Endodermal cell (in vitro differentiated cells): ENCODE results near the gene HEBP1. TPM values are rescaled to one million over a fixed set of nuclear protein-coding genes. Genes with fewer than 3 reads are reported as not detected.

ENCODE experiments used
- DNase-seq: peaks from one replicate; pipeline ENCODE4 v3.0.0-alpha.2; 2017
- H3K27ac ChIP-seq: 2 replicates; pipeline ENCODE4 v1.5.1; 2013; ENCODE audit warnings: mild to moderate bottlenecking, low read depth, low read length, moderate library complexity
- H3K27me3 ChIP-seq: 2 replicates; pipeline ENCODE4 v1.6.1; 2013; ENCODE audit warnings: mild to moderate bottlenecking, low read length, moderate library complexity; ENCODE audit not compliant: insufficient read depth, control insufficient read depth, poor library complexity, severe bottlenecking
- H3K36me3 ChIP-seq: 2 replicates; pipeline ENCODE4 v1.7.0; 2013; ENCODE audit warnings: mild to moderate bottlenecking, low read length, moderate library complexity; ENCODE audit not compliant: control insufficient read depth, insufficient read depth
- H3K4me1 ChIP-seq: one replicate; pipeline ENCODE4 v1.7.0; 2013; ENCODE audit warnings: low read length; ENCODE audit not compliant: control insufficient read depth, insufficient read depth
- H3K4me3 ChIP-seq: 2 replicates; pipeline ENCODE4 v1.5.1; 2013; ENCODE audit warnings: mild to moderate bottlenecking, low read length, moderate library complexity
- H3K9ac ChIP-seq: 2 replicates; pipeline ENCODE4 v1.6.1; 2013; ENCODE audit warnings: mild to moderate bottlenecking, low read length, moderate library complexity; ENCODE audit not compliant: poor library complexity, severe bottlenecking; ENCODE audit errors: extremely low read depth
- H3K9me3 ChIP-seq: 2 replicates; pipeline ENCODE4 v1.6.1; 2013; ENCODE audit warnings: mild to moderate bottlenecking, low read length, moderate library complexity; ENCODE audit not compliant: control insufficient read depth
- H3K27ac Mint-ChIP-seq: 2 replicates; pipeline ENCODE4 v1.8.0; 2020; ENCODE audit warnings: mixed read lengths
- H3K27me3 Mint-ChIP-seq: 2 replicates; pipeline ENCODE4 v1.8.0; 2021; ENCODE audit warnings: mild to moderate bottlenecking, mixed read lengths; ENCODE audit not compliant: insufficient read depth
- H3K36me3 Mint-ChIP-seq: 2 replicates; pipeline ENCODE4 v1.8.0; 2020; ENCODE audit warnings: low read depth, mixed read lengths
- H3K4me1 Mint-ChIP-seq: 2 replicates; pipeline ENCODE4 v1.8.0; 2020; ENCODE audit warnings: mixed read lengths
- H3K4me3 Mint-ChIP-seq: 2 replicates; pipeline ENCODE4 v1.8.0; 2020; ENCODE audit warnings: mild to moderate bottlenecking, moderate library complexity, mixed read lengths
- H3K9me3 Mint-ChIP-seq: 2 replicates; pipeline ENCODE4 v1.8.0; 2020; ENCODE audit warnings: mild to moderate bottlenecking, mixed read lengths
- CTCF ChIP-seq: fragments of 200-600 bp; sonication (generic); conservative IDR thresholded peaks from 2 replicates; pipeline ENCODE4 v1.5.0; 2021; ENCODE audit warnings: antibody characterized with exemption, mild to moderate bottlenecking
- WGBS, 2 experiments: methylation state at CpG; one replicate each; pipeline versions ENCODE4 v1.1.5 to v1.1.7; 2013; ENCODE audit warnings: missing lambda C conversion rate in 2 of 2, mixed read lengths in 1 of 2; ENCODE audit not compliant: insufficient coverage in 1 of 2, insufficient read length in 1 of 2; 5-methylcytosine and 5-hydroxymethylcytosine counted together
- total RNA-seq, 2 donors: library from RNA; stranded (reverse); fragmentation: NEBNext Ultra II Directional in 1 of 2; extraction: Animal tissue kit (Norgen Biotek cat#: 25700) in 1 of 2; gene quantifications; 2 replicates in 1 of 2; 3 replicates in 1 of 2; pipeline ENCODE4 v1.2.1, GENCODE V29; 2021

The HEBP1 gene
- total RNA-seq, 2 donors from 2014 or later = 27.4 to 29.1 TPM

GRCh38 chr12:13005649-13006048 lies 5.6 kb upstream of the HEBP1 start:
- Histone ChIP-seq H3K4me3 (no peak overlapping the region), H3K4me1 (no peaks in the 10 kb centered on the region), H3K27ac (no peak overlapping the region), H3K9me3 (no peaks in the 10 kb centered on the region), H3K9ac (no peak overlapping the region), H3K27me3 (peaks cover 28% of the 10 kb centered on the region), H3K36me3 (no peaks in the 10 kb centered on the region)
- Mint-ChIP-seq H3K36me3 (no peaks in the 10 kb centered on the region), H3K27me3 (peaks cover 39% of the 10 kb centered on the region), H3K9me3 (no peaks in the 10 kb centered on the region), H3K4me1 (peaks cover 8% of the 10 kb centered on the region), H3K4me3 (no peak overlapping the region), H3K27ac (no peak overlapping the region)
- no peak for DNase-seq
- TF ChIP-seq CTCF = no peak
- 67 to 84% methylated on average over 1 to 2 of the region's 2 CpGs for whole genome bisulfite sequencing, 2 experiments

- Histone ChIP-seq H3K9ac (no peak overlapping the region), H3K27me3 (peaks cover 28% of the 10 kb centered on the region), H3K9me3 (no peaks in the 10 kb centered on the region), H3K4me1 (no peaks in the 10 kb centered on the region), H3K27ac (no peak overlapping the region), H3K4me3 (no peak overlapping the region), H3K36me3 (no peaks in the 10 kb centered on the region)
- Mint-ChIP-seq H3K4me3 (no peak overlapping the region), H3K9me3 (no peaks in the 10 kb centered on the region), H3K4me1 (peaks cover 10% of the 10 kb centered on the region), H3K27ac (no peak overlapping the region), H3K36me3 (no peaks in the 10 kb centered on the region), H3K27me3 (peaks cover 40% of the 10 kb centered on the region)
- TF ChIP-seq CTCF = no peak
- 65 to 68% methylated on average over 2 to 3 of the region's 3 CpGs for WGBS, 2 experiments
- DNase-seq = no peak
Observed at GRCh38 chr12:13004986-13005385, 4.9 kb upstream of the HEBP1 start.

- Histone ChIP-seq H3K27ac (no peak overlapping the region), H3K4me3 (no peak overlapping the region), H3K36me3 (no peaks in the 10 kb centered on the region), H3K9me3 (no peaks in the 10 kb centered on the region), H3K9ac (no peak overlapping the region), H3K4me1 (peaks cover 2% of the 10 kb centered on the region), H3K27me3 (peaks cover 28% of the 10 kb centered on the region)
- H3K4me3 Mint-ChIP-seq = no peak overlapping the region
- no peaks in the 10 kb centered on the region for H3K9me3 Mint-ChIP-seq
- H3K36me3 Mint-ChIP-seq = no peaks in the 10 kb centered on the region
- H3K27ac Mint-ChIP-seq = no peak overlapping the region
- TF ChIP-seq CTCF = no peak
- DNase-seq = no peak
- H3K4me1 Mint-ChIP-seq = peaks cover 14% of the 10 kb centered on the region
- peaks cover 45% of the 10 kb centered on the region for H3K27me3 Mint-ChIP-seq
- WGBS, 2 experiments = 100% methylated on average over 1 of the region's 3 CpGs
Observed at GRCh38 chr12:13004361-13004760, 4.3 kb upstream of the HEBP1 start.
